Measurements from ENCODE around the gene ZSWIM4.

DNA sequence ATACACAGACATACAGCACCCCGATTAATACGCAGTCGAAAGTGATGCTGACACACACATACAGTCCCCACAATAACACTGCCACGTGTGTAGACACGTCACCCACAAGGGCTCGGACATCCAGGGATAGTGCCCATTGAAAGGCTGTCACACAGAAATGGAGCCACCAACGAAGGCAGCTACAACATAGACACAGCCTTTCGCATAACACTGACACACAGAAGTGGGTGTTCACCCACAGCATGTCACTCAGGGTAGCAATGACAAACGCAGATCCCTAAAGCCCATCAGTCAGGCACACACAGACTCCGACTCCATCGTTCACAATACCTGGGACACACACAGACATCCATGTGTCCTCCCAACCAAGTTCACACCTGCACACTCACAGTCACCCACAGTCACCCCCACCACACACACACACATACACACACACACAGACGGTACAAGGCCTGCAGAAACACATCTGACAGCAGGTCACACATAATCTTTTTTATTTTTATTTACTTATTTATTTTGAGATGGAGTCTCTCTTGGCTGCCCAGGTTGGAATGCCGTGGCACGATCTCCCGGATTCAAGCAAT, 71.3 kb downstream of the ZSWIM4 start:
- TF ChIP-seq, protein P1, sequence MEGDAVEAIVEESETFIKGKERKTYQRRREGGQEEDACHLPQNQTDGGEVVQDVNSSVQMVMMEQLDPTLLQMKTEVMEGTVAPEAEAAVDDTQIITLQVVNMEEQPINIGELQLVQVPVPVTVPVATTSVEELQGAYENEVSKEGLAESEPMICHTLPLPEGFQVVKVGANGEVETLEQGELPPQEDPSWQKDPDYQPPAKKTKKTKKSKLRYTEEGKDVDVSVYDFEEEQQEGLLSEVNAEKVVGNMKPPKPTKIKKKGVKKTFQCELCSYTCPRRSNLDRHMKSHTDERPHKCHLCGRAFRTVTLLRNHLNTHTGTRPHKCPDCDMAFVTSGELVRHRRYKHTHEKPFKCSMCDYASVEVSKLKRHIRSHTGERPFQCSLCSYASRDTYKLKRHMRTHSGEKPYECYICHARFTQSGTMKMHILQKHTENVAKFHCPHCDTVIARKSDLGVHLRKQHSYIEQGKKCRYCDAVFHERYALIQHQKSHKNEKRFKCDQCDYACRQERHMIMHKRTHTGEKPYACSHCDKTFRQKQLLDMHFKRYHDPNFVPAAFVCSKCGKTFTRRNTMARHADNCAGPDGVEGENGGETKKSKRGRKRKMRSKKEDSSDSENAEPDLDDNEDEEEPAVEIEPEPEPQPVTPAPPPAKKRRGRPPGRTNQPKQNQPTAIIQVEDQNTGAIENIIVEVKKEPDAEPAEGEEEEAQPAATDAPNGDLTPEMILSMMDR (conservative IDR thresholded peaks at IDR 0.05; ENCODE audit: low read depth in 2 of 2), result no peak
- TF ChIP-seq EZH2 (IDR thresholded peaks at IDR 0.05; ENCODE audit: low read depth, unreplicated experiment) (no peak), CREB1 (CRISPR knock-in tag; IDR thresholded peaks at IDR 0.05; ENCODE audit: low read depth) (no peak), POLR2AphosphoS5 (IDR thresholded peaks at IDR 0.05; ENCODE audit: low read depth) (no peak), JUNB (IDR thresholded peaks at IDR 0.05; ENCODE audit: unreplicated experiment) (no peak), EZH2phosphoT487 (IDR thresholded peaks at IDR 0.05; ENCODE audit: unreplicated experiment) (no peak)

All from GM23338 (cell line).